ENCODE results near the gene AFAP1.

Gene AFAP1

DNA sequence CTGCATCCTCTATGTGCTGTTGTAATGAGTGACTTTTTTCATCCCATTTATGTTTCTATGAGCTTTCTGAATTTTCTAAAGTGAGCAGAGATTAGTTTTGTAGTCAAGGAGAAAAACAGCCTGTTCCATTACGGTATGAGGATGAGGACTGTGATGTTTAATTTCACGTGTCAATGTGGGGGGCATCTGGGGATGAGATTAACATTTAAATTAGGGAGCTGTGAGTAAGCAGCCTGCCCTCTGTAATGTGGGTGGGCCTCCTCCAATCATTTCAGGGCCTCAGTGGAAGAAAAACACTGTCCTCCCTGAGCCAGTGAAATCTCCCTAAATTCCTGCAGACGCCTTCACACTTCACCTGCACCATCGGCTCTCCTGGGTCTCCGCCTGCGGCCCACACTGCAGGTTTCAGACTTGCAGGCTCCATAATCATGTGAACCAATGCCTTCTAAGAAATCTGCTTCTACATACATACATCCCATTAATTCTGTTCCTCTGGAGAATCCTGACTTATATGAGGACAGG is 121.7 kb downstream of the AFAP1 start:
- DNase-seq = no peak

DNA sequence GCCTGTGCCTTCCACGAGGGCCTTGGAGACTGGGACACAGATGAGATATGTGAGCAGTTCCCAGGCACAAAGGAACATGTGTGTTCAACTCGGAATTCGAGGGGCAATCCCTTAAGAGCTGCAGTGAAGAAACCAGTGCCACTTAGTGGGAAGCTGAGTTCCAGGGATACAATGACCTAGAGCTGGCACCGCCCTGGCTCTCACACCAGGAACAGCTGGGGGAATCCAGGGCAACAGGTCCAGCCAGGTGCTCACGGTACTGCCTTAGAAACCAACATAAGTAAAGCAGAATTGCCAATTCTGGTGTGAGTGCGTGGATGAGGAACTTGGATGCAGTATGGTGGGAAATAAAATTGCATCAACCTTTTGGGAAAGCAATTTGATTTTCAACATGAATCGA is 122.9 kb downstream of the AFAP1 start:
- DNase-seq = no peak

DNA sequence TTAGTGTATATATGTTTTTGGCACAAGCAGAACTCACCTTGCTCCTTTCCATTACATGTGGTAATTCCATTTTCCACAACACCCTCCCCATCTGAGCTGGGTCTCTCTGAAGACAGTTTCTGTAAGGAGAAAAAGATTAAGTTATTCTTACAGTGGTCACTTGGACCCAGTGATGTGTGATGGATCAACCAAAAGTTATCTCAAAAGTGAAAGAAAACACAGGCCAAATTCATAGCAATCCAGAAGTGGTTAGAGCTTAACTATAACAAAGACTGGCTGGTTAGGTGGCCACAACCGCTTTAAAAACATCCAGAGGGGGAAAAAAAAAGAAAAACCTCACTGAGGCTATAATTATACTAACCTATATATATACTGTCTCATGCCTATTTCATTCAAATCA is 123.7 kb downstream of the AFAP1 start:
- no peak for DNase-seq

DNA sequence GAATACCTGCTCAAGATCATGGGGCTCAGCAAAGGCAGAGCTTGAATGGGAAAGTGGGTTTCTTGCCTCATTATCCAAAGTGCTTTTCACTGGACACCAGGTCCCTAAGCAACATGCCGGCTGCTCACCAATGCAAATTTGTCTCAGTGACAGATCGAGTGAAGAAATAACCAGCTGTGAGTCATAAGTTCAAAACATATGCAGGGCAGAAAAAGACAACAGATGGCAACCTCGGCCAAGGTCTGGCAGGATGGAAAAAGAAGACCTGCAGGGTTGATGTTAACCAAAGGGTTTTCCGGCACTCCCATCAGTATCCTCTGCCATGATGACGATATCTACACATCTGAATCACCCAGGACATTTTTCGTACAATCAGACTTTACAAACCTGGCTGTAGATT is 124.1 kb downstream of the AFAP1 start:
- DNase-seq = no peak

DNA sequence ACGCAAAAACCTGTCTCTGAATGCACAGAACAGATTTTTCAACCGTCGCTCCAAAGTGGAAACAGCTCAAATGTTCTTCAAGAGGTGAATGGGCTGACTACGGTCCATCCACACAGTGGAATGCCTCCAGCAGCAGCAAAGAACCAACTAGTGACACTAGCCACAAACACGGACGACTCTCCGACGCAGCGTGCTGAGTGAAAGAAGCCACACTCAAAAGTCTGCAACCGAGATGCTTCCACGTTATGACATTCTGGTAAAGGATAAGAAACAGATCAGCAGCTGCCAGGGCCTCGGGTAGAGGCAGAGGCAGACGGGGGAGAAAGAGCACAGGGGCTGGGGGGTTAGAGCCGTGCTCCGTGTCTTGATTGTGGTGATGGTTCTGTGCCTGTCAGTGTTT is 125.2 kb downstream of the AFAP1 start:
- DNase-seq = no peak

DNA sequence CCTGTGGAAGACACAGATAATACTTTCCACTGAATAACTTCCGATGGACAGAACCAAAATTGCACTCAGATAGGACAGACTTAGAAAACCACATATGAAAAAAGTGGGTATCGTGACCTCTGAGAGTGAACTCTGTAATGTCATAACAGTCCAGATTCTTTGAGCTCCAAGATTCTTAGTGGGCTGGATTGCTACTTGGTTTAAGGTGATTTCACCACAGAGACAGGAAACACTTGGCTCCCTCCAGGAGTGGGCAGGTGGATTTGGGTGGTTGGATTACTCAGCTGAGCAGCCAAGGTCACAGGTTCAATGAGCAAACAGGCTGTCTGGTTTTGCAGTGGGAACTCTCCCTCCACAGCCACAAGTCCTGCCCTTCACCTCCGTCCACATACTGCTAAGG is 126.0 kb downstream of the AFAP1 start:
- no peak for DNase-seq

DNA sequence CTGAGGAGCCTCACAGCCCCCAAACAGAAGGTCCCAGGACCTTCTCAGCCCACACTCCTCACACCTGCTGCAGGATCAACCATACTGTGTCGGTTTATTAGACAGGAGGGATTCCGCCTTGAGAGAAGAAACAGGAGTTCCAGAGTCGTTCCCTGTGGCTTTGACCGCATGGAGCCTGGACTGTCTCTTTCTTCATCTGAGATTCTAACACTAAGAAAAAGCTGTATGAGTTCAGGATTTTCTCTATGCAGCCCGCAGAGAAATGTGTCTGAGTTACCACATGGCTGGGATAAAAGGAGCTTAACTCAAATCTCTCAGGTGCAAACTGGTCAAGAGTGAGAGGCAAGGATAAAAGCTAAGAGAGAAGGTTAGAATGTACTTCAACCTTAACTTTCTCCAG is 126.7 kb downstream of the AFAP1 start:
- DNase-seq = no peak

DNA sequence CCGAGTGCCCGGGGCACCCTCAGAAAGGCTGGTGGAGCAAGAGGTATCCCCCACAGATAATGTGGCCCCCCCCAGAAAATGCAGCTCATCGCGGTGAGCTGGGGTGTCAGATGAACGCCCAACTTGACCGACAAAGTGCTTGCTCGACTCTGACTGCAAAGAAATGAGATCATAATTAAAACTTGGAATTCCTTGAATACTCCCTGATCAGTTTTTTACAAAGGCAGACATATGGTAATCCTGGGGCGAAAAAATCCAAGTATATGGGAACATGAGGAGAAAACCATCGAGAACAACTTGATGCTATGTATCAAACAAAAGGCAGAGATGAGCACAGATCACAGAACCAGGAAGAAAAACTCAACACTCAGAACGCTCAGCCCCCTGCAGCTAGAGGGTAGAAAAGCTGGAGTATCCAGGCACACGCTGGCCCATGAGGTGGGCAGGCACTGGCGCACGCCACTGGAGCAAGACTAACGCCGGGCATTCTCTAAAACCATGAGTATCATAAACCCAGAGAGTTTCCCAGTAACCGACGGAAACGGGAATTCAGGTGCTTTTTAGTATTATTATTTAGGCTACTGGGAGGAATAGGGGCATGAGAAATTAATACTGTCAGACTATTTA is 127.3 kb downstream of the AFAP1 start:
- DNase-seq = no peak

DNA sequence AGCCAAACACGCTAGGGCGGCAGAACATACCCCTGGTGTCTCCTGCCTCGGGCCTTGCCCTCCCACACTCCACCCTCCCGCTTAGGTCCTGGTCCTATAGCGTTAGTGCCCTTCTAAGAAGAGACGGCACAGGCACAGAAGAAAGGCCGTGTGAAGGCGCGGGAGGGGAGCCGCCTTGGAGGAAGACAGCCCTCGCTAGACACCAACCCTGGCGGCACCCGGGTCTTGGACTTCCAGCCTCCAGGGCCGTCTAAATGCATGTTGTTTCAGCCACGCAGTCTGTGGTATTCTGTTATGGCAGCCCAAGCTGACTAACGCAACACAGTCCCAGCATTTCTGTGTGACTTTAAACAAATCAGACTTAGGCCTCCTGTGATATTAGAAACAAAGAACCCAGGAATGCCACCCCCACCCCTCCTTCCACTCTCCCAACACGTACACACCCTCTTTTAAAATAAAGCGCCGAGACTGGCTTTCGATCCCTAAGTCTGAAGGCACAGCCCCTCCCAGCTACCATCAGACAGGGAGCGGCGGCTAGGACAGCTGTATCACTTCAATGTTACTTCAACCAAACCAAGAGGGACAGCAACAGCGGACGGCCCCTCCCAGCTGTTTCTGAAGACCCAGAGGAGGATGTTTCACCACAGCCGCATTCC is 128.0 kb downstream of the AFAP1 start:
- DNase-seq = no peak

DNA sequence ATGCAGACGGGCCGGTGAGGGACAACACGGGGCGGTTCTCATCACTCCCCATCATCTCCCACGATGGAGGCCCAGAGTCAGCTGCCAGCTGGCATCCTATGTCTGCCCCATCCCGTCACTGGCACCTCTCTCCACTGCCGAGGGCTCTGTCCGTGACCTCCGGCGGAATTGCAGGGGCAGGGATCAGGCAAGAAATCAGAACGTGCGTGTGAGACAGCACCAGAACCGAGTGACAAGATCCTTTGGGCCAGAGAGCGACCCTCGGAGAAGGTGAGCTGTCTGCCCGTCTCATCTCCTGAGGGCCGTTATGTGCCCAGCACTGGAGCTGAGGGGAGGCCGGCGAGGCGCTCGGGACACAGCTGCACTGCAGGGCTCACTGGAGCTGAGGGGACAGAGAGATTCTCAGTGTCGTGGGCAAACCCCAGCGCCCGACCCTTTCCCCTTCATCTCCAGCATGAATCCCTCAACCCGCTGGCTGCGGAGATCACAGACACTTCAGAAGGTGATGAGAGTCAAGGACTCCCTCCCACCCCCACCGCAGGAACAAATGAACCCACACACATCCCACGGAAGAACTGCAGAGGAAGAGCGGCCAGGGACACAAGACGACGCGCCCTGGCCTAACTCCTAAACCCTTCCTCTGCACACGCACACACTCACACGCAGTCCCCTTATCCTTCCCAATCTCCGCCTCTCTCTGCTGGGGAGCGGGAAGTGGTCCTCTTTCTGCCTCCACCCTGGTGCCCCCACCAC is 128.7 kb downstream of the AFAP1 start:
- no peak for DNase-seq

DNA sequence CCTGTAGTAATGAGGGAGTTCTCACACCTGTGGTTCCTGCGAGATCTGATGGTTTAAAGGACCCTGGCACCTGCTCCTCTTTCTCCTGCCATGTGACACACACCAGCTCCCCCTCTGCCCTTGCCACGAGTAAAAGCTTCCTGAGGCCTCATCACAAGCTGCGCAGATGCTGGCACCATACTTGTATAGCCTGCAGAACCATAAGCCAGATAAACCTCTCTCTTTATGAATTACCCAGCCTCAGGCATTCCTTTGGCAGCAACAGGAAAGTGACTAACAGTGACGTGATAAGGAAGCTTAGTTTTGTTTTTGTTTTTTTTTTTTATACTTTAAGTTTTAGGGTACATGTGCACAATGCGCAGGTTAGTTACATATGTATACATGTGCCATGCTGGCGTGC is 130.9 kb downstream of the AFAP1 start:
- no peak for DNase-seq

DNA sequence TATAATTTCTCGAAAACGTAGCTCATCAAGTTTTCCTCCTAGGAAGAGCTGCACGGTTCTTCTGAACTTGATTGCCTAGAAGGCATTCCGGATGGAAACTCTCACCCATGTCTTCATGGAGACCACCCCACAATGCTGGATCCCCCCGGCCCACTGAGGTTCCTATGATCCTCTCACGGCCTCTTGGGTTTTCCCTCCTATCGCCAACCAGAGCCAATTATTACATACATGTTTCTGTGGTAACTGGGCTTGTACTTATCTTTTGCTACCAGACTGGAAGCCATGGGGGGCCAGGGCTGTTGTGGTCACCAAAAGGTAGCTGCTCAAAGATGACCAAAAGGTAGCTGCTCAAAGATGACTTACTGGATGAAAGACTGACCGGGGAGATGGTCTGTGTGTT is 131.5 kb downstream of the AFAP1 start:
- DNase-seq = no peak

DNA sequence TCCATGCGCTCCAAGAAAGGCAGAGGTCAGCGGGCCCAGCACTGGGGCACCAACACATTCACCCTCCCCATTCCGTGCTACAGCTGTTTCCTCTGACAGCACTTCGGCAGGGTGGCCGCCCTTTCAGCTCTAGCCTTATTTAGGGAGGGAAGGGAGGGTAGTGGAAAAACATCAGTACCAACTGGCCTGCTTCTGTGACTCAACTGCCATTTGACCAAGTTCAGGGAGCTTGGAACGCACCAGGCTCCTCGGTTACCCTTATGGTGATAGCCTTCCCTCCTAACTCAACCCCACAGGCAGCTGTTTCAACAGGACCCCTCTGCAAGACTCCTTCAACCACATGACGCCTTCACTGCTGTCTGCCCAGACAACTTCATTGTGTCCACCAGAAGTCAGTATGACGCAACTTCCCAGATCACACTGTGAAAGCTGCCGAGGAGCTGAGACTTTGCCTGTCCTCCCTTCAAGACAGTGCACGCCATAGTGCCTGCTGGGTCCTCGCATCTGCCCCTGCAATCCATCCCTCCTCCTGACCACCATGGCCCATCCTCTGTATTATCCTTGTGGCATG is 132.2 kb downstream of the AFAP1 start:
- no peak for DNase-seq

DNA sequence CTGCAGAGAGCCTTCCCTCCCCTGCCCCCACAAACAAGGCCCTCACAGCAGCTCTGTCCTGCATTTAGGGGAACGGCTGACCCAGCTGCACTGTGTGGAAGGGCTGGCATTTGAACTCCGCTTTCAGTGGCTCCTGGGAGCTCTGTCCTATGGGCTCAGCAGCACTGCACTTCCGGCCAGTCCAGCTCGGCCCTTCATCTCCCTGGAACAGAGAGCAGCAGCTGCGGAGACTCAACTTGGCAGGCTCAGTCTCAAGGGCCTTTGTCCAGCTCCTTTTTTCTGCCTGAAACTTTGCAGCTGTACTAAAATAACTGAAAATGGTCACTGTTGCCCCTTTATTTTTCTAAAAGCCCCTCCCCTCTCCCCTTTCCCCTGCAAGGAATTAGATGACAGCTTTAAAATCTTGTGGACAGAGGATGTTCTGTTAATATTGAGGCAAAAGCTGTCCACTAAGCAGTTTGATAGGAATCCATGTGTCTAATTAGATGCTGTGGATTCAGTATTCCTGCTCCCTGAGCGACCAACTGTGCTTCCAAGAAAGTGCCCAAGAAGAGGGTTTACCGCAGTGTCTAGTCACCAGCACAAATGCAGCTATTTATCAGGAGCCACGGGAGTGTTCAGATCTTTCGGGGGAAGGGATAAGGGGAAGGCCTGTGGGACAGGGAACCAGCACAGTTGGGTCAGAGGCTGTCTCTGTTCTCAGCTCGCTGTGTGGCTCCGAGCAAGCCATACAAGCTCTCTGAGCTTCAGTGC is 133.1 kb downstream of the AFAP1 start:
- DNase-seq = no peak

DNA sequence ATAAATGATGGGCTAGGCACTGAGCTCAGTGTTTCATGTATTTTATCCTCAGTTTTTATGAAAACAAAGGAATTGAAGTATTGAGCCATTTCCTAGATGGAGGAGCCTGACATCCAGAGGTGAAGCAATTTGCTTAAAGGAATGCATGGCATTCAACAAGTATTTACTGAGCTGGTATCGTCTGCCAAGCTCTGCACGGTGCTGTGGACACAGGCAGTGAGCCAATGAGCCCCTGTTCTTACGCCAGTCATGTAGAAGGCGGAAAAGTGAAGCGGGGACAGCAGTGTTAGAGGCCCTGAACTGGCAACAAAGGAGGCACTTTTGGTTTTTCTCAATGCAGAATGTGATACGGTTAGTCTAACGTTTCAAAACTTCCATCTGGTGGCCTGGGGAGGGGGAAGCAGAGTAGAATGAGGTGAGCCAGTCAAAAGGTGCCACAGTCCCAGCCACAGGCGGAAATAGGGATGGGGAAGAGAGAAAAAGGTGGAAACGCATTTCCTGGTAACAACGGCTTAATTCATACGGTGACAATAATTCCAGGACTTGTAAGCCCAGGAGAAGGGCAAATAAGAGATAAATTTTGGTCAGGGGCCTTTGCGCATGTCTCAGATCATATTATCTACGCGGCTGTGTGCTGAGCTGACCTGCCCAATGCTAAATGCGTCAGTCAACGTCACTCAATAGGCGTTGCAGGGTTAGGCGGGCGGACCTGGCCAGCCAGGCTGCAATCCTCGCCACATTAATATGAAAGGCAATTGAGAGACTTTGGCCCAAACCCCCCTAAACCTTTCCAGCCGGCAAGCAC is 133.9 kb downstream of the AFAP1 start:
- DNase-seq = no peak

DNA sequence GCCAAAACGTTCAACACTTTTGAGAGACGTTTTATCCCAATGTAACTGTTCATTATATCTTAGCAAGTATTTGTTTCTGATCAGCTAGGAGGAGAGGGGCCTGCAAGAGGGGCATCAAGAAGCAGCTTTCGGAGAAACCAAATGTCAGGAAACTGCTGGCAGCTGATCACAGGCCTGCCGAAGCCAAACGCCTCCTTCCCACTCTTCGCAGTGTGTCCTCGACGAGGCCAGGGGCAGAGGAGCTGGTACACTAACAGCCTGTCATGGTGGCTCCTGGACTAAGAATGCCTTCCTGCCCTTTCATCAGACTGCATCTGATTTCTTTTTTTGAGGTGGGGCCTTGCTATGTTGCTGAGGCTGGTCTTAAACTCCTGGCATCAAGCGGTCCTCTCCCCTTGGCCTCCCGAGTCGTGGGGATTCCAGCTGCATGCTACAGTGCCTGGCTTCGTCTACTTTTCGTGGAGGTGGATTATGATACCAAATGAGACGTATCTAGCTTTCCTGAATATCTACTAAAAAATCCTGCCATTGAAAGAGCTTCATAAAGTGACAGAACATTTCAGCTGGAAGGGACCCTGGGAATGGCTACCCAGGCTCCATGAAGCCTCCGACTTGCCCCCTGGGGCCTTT is 134.8 kb downstream of the AFAP1 start:
- no peak for DNase-seq

DNA sequence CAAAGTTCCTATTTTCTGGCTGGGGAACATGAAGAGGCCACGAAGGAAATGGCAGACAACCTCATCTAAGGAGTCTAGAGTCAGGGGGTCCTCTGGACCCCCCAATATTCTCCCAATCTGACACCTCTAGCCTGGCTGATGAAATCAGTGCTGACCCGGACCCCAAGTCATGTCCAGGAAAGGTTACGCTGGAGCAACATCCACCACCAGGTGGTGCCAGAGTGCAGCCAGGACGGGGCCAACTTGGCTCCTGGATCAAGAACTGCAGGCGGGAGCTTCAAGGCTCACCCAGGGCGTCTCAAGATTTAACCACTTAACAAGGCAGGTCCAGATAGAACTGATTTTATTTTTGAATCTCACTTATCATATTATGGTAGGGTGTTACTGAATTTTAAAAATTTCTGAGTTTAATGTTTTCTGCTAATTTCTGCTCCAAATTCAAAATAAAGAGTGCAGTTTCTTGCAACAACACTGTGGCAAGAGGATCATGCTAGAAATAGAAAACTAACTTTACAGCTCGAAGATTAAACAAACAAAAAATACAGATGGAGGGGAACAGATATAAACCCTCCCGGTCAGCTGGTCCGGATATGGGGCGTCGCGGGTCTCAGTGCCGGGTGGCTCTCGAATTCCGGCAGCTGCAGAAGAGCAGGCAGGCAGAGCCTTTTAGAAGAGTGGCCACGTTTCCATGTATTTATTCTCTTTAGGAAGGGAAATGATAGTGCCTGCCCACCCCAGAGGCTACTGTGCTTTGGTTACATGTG is 135.5 kb downstream of the AFAP1 start:
- peak; percentile 77 for DNase-seq

DNA sequence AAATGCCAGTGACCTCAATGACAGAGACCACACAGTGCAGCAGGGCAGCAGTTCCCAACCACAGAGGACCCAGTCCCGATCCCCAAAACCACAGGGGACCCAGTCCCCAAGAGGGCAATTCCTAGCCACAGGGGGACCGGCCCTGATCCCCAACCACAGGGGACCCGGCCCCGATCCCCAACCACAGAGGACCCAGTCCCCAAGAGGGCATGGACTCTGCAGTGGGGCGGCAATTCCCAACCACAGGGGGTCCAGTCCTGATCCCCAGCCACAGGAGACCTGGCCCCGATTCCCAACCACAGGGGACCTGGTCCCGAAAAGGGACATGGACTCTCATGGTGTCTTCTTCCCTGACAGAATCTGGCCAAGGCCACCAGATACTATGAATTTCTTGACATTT is 136.3 kb downstream of the AFAP1 start:
- DNase-seq = no peak

DNA sequence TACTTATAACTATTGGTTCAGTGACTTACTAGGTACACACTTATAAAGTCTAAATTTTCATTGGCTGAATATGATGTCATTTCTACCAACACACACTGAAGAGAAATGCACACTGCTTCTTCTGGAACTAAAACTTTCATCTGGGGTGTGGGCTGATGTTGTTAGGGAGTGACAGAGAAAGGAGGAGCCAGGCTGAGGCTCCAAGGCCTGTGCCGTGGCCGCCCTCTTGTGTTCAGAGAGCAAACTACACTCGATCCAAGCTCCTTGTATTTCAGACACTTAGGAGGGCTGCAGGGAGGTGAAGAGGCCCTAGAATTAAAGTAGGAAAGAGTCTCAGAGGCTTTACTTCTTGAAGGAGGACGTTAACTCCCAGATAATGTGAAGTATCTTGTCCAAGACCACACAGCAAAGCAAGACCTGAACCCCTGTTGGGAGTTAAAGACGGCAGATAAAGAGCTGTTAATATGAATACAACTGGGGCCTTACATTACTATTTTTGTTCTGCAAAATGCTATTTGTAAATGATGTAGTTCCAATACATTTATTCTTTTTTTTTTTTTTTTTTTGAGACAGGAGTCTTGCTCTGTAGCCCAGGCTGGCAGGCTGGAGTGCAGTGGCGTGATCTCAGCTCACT is 137.5 kb downstream of the AFAP1 start:
- peak; percentile 59 for DNase-seq

DNA sequence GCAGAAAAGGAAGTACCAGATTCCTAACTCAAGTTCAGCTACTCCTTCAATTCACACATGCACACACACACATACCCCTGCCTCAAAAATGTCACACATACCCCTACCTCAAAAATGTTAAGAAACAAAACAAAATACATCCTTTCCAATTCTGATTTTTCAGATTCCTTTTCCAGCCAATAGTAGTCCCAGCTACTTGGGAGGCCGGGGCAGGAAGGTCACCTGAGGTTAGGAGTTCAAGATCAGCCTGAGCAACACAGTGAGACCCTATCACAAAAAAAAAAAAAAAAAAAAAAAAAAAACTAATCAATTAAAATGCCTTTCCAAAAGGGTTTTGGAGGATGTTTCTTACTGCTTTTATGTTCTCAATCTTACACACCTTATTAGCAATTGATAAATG is 138.0 kb downstream of the AFAP1 start:
- DNase-seq = no peak
